GM23338 (cell line): Measurements from ENCODE around the gene UGT2A1. TPM values are rescaled to one million over a fixed set of nuclear protein-coding genes. Genes with fewer than 3 reads are reported as not detected.

ENCODE experiments used
- CREB1 ChIP-seq: fragments of 250-450 bp; sonication (Bioruptor Pico); IDR thresholded peaks from 2 replicates; pipeline ENCODE4 v1.5.0; 2020; ENCODE audit warnings: low read depth, mild to moderate bottlenecking, moderate library complexity
- EZH2 ChIP-seq: fragments of 200-600 bp; sonication (generic); IDR thresholded peaks from one replicate; pipeline ENCODE4 v1.8.0; 2017; ENCODE audit warnings: antibody characterized with exemption, mild to moderate bottlenecking, low read depth; ENCODE audit not compliant: unreplicated experiment
- EZH2phosphoT487 ChIP-seq: fragments of 200-600 bp; sonication (generic); IDR thresholded peaks from one replicate; pipeline ENCODE4 v1.8.1; 2018; ENCODE audit warnings: antibody characterized with exemption; ENCODE audit not compliant: unreplicated experiment
- JUNB ChIP-seq: IDR thresholded peaks from one replicate; pipeline ENCODE4 v1.6.1; 2016; ENCODE audit warnings: antibody characterized with exemption; ENCODE audit not compliant: unreplicated experiment
- NANOG ChIP-seq: IDR thresholded peaks from 2 replicates; pipeline ENCODE4 v1.6.1; 2016; ENCODE audit warnings: antibody characterized with exemption, borderline replicate concordance
- POLR2AphosphoS5 ChIP-seq: IDR thresholded peaks from 2 replicates; pipeline ENCODE4 v1.6.1; 2016; ENCODE audit warnings: antibody characterized with exemption, low read depth
- STAT1 ChIP-seq: IDR thresholded peaks from one replicate; pipeline ENCODE4 v1.6.1; 2016; ENCODE audit warnings: antibody characterized with exemption; ENCODE audit not compliant: unreplicated experiment
- ZNF331 ChIP-seq: fragments of 250-450 bp; sonication (Bioruptor Pico); IDR thresholded peaks from 2 replicates; pipeline ENCODE4 v1.5.0; 2020; ENCODE audit warnings: low read depth, mild to moderate bottlenecking, moderate library complexity
- polyA plus RNA-seq: library from polyadenylated mRNA; unstranded; fragments of >200 nt; fragmentation: Nextera tagmentation; extraction: Ambion mirVana; gene quantifications from 2 replicates; pipeline ENCODE4 v1.2.1, GENCODE V29; 2016
- total RNA-seq: library from RNA; depleted of rRNA; stranded (reverse); fragments of >200 nt; shearing (Covaris generic); gene quantifications from 2 replicates; pipeline ENCODE4 v1.2.3, GENCODE V29; 2014
- TF ChIP-seq, protein P1 (sequence below): fragments of 250-450 bp; sonication (Bioruptor Pico); IDR thresholded peaks from 2 replicates; pipeline ENCODE4 v1.5.0; 2020; ENCODE audit warnings: mild to moderate bottlenecking, moderate library complexity
- TF ChIP-seq, protein P2 (sequence below), 2 experiments: fragments of 200-600 bp in 1 of 2; sonication (generic) in 1 of 2; conservative IDR thresholded peaks; 2 replicates each; pipeline versions ENCODE4 v1.5.1 to v1.6.1; 2016 to 2017; ENCODE audit warnings: antibody characterized with exemption in 2 of 2, low read depth in 2 of 2, mild to moderate bottlenecking in 2 of 2, moderate library complexity in 1 of 2
- TF ChIP-seq, protein P3 (sequence below): IDR thresholded peaks from 2 replicates; pipeline ENCODE4 v1.6.1; 2016; ENCODE audit warnings: antibody characterized with exemption

UGT2A1 gene
- total and polyA plus RNA-seq, 2 experiments from 2014 or later = not detected

DNA sequence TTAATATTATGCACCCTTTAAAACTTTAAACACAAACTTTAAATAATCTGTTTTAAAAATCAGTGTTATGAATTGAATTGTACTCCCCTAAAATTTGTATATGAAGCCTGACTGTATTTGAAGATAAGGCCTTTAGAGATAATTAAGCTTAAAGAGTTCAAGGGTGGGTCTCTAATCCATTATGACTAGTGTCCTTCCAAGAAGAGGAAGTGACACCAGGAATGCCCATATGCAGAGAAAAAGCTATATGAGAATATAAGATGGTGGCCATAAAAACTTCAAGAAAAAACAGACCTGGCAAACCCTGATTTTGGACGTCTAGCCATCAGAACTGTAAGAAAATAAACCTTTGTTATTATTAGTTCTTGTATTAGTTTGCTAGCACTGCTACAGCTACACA lies 42.6 kb downstream of the UGT2A1 start (continued):
- TF ChIP-seq, protein P1, sequence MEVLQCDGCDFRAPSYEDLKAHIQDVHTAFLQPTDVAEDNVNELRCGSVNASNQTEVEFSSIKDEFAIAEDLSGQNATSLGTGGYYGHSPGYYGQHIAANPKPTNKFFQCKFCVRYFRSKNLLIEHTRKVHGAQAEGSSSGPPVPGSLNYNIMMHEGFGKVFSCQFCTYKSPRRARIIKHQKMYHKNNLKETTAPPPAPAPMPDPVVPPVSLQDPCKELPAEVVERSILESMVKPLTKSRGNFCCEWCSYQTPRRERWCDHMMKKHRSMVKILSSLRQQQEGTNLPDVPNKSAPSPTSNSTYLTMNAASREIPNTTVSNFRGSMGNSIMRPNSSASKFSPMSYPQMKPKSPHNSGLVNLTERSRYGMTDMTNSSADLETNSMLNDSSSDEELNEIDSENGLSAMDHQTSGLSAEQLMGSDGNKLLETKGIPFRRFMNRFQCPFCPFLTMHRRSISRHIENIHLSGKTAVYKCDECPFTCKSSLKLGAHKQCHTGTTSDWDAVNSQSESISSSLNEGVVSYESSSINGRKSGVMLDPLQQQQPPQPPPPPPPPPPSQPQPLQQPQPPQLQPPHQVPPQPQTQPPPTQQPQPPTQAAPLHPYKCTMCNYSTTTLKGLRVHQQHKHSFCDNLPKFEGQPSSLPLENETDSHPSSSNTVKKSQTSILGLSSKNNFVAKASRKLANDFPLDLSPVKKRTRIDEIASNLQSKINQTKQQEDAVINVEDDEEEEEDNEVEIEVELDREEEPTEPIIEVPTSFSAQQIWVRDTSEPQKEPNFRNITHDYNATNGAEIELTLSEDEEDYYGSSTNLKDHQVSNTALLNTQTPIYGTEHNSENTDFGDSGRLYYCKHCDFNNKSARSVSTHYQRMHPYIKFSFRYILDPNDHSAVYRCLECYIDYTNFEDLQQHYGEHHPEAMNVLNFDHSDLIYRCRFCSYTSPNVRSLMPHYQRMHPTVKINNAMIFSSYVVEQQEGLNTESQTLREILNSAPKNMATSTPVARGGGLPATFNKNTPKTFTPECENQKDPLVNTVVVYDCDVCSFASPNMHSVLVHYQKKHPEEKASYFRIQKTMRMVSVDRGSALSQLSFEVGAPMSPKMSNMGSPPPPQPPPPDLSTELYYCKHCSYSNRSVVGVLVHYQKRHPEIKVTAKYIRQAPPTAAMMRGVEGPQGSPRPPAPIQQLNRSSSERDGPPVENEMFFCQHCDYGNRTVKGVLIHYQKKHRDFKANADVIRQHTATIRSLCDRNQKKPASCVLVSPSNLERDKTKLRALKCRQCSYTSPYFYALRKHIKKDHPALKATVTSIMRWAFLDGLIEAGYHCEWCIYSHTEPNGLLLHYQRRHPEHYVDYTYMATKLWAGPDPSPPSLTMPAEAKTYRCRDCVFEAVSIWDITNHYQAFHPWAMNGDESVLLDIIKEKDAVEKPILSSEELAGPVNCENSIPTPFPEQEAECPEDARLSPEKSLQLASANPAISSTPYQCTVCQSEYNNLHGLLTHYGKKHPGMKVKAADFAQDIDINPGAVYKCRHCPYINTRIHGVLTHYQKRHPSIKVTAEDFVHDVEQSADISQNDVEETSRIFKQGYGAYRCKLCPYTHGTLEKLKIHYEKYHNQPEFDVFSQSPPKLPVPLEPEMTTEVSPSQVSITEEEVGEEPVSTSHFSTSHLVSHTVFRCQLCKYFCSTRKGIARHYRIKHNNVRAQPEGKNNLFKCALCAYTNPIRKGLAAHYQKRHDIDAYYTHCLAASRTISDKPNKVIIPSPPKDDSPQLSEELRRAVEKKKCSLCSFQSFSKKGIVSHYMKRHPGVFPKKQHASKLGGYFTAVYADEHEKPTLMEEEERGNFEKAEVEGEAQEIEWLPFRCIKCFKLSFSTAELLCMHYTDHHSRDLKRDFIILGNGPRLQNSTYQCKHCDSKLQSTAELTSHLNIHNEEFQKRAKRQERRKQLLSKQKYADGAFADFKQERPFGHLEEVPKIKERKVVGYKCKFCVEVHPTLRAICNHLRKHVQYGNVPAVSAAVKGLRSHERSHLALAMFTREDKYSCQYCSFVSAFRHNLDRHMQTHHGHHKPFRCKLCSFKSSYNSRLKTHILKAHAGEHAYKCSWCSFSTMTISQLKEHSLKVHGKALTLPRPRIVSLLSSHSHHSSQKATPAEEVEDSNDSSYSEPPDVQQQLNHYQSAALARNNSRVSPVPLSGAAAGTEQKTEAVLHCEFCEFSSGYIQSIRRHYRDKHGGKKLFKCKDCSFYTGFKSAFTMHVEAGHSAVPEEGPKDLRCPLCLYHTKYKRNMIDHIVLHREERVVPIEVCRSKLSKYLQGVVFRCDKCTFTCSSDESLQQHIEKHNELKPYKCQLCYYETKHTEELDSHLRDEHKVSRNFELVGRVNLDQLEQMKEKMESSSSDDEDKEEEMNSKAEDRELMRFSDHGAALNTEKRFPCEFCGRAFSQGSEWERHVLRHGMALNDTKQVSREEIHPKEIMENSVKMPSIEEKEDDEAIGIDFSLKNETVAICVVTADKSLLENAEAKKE (CRISPR knock-in tag) = no peak
- TF ChIP-seq NANOG = no peak
- TF ChIP-seq EZH2phosphoT487 = no peak
- TF ChIP-seq JUNB = no peak
- TF ChIP-seq, protein P2, sequence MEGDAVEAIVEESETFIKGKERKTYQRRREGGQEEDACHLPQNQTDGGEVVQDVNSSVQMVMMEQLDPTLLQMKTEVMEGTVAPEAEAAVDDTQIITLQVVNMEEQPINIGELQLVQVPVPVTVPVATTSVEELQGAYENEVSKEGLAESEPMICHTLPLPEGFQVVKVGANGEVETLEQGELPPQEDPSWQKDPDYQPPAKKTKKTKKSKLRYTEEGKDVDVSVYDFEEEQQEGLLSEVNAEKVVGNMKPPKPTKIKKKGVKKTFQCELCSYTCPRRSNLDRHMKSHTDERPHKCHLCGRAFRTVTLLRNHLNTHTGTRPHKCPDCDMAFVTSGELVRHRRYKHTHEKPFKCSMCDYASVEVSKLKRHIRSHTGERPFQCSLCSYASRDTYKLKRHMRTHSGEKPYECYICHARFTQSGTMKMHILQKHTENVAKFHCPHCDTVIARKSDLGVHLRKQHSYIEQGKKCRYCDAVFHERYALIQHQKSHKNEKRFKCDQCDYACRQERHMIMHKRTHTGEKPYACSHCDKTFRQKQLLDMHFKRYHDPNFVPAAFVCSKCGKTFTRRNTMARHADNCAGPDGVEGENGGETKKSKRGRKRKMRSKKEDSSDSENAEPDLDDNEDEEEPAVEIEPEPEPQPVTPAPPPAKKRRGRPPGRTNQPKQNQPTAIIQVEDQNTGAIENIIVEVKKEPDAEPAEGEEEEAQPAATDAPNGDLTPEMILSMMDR (conservative IDR thresholded peaks at IDR 0.05; ENCODE audit: low read depth in 2 of 2) = no peak
- no peak for TF ChIP-seq CREB1 (CRISPR knock-in tag)
- no peak for TF ChIP-seq POLR2AphosphoS5
- TF ChIP-seq EZH2 = no peak
- TF ChIP-seq STAT1 = no peak
- TF ChIP-seq, protein P3, sequence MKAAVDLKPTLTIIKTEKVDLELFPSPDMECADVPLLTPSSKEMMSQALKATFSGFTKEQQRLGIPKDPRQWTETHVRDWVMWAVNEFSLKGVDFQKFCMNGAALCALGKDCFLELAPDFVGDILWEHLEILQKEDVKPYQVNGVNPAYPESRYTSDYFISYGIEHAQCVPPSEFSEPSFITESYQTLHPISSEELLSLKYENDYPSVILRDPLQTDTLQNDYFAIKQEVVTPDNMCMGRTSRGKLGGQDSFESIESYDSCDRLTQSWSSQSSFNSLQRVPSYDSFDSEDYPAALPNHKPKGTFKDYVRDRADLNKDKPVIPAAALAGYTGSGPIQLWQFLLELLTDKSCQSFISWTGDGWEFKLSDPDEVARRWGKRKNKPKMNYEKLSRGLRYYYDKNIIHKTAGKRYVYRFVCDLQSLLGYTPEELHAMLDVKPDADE = no peak
- TF ChIP-seq ZNF331 (CRISPR knock-in tag) = no peak
